AG09319 (cell line): Measurements from ENCODE around the gene ZBTB44.
"Not testable (repeated sequence)": the region's sequence is repeated elsewhere in the genome, so short reads cannot be mapped to it uniquely, and the experiment has no call there.

Source experiments
- DNase-seq: peaks from one replicate; pipeline ENCODE4 v3.0.0-alpha.2; 2010; ENCODE audit warnings: low read depth; ENCODE audit errors: extremely low read depth
- CTCF ChIP-seq: IDR thresholded peaks from 2 replicates; pipeline ENCODE4 v1.5.1; 2011; ENCODE audit warnings: low read depth, mild to moderate bottlenecking, inconsistent platforms, low read length, moderate library complexity

ZBTB44 gene

GRCh38 chr11:130308886-130309285 lies 5.8 kb downstream of the ZBTB44 start:
- no peak for DNase-seq
- TF ChIP-seq CTCF = no peak

GRCh38 chr11:130308059-130308458 lies 6.7 kb downstream of the ZBTB44 start:
- TF ChIP-seq CTCF = no peak
- DNase-seq = no peak

GRCh38 chr11:130304651-130305050 lies 10.1 kb downstream of the ZBTB44 start:
- TF ChIP-seq CTCF = no peak
- DNase-seq = no peak

- DNase-seq = no peak
- no peak for TF ChIP-seq CTCF
Measured at GRCh38 chr11:130301002-130301401, 13.7 kb downstream of the ZBTB44 start.

GRCh38 chr11:130300567-130300966 lies 14.2 kb downstream of the ZBTB44 start:
- no peak for TF ChIP-seq CTCF
- no peak for DNase-seq

- no peak for DNase-seq
- TF ChIP-seq CTCF = no peak
Measured at GRCh38 chr11:130299978-130300377, 14.7 kb downstream of the ZBTB44 start.

- DNase-seq = no peak
- TF ChIP-seq CTCF = no peak
Measured at GRCh38 chr11:130295657-130296056, 19.1 kb downstream of the ZBTB44 start.

- DNase-seq = no peak
- TF ChIP-seq CTCF = no peak
Measured at GRCh38 chr11:130282111-130282510, 32.6 kb downstream of the ZBTB44 start.

- not testable (repeated sequence) for DNase-seq
Measured at GRCh38 chr11:130281341-130281740, 33.4 kb downstream of the ZBTB44 start.
